Astrocyte of the cerebellum (primary cell): ENCODE data around the gene IL1RL2.

Experiments
- DNase-seq: peaks from one replicate; pipeline ENCODE4 v3.0.0-alpha.2; 2011; ENCODE audit warnings: low read depth
- H3K4me3 ChIP-seq: 2 replicates; pipeline ENCODE4 v1.5.1; 2011; ENCODE audit warnings: mild to moderate bottlenecking, low read depth, low read length, moderate library complexity
- in situ Hi-C: cut with HindIII; loops from 2 replicates; pipeline ENCODE4 v1.10.0; 2017; ENCODE audit warnings: low sequenced_read_pairs
- TF ChIP-seq, protein P1 (sequence below): IDR thresholded peaks from 2 replicates; pipeline ENCODE4 v1.5.1; 2012; ENCODE audit warnings: low read length, low read depth, moderate library complexity, mild to moderate bottlenecking; ENCODE audit errors: missing control alignments

Gene IL1RL2

DNA sequence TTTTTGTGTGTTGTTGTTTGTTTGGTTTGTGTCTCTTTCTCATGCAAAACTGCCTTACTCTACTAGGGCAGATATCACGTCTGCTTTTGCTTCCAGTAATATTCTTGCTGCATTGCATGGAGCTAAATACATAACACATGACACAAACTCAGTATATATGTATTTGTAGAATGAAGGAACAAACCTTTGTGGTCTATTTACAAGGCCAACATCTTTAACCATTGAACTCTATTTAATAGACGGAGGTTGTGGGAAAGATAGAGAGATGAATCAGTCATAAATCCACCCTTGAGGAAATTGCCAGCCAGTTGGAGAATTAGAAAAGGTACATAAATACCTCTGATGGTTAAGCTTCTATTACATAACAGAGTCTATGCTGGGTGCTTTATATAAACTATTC is 98.5 kb downstream of the IL1RL2 start:
- in situ Hi-C loops: no loop called here
- no peak for DNase-seq
- H3K4me3 ChIP-seq: no peak overlapping the region
- TF ChIP-seq, protein P1, sequence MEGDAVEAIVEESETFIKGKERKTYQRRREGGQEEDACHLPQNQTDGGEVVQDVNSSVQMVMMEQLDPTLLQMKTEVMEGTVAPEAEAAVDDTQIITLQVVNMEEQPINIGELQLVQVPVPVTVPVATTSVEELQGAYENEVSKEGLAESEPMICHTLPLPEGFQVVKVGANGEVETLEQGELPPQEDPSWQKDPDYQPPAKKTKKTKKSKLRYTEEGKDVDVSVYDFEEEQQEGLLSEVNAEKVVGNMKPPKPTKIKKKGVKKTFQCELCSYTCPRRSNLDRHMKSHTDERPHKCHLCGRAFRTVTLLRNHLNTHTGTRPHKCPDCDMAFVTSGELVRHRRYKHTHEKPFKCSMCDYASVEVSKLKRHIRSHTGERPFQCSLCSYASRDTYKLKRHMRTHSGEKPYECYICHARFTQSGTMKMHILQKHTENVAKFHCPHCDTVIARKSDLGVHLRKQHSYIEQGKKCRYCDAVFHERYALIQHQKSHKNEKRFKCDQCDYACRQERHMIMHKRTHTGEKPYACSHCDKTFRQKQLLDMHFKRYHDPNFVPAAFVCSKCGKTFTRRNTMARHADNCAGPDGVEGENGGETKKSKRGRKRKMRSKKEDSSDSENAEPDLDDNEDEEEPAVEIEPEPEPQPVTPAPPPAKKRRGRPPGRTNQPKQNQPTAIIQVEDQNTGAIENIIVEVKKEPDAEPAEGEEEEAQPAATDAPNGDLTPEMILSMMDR: no peak

DNA sequence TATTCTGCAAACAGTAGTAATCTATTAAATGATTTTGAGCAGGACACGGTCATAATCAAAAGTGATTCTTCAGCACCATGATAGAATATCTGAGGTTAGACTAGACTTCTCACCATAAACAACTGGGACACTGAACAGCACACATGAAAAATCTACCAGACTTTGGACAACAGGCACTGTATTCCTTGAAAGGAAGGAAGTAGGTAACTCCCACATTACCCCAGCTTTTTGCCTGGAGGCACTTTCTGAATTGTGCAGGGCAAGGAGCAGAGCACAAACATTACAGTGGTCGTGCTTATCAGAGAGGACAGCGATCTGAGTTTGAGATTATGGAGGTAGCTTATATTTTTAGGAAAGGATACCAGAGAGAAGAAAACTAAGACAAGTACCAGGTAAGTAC is 99.2 kb downstream of the IL1RL2 start:
- TF ChIP-seq, protein P1: no peak
- in situ Hi-C loops: no loop called here
- H3K4me3 ChIP-seq: no peak overlapping the region
- DNase-seq: no peak

DNA sequence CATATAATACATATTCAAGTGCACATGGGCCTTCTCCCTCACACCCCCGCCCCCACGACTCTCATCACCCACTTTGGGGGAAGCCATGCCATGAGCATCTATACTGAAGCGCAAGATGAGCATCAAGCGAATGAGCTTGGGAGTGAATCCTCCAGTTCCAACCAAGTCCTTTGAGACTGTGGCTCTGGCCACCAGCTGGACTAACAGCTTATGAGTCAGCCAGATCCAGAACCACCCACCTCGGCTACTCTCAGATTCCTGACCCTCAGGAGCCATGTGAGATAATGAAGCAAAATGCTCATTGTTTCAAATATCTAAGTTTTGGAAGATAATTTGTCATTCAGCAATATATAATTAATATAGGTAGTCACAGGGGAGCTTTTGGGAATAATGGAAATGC is 102.3 kb downstream of the IL1RL2 start:
- H3K4me3 ChIP-seq: no peak overlapping the region
- in situ Hi-C loops: no loop called here
- TF ChIP-seq, protein P1: no peak
- DNase-seq: no peak
